Common myeloid progenitor, CD34-positive (primary cell): ENCODE measurements around the gene SPDL1.

ENCODE experiments used
- CTCF ChIA-PET: fragments of 350-600 bp; sonication (Branson Sonifier 250); formaldehyde crosslinking; loops from one replicate; lab custom pipeline; 2021; ENCODE audit warnings: antibody characterized with exemption; lab: Charles Lee
- POLR2A ChIA-PET: fragments of 350-600 bp; sonication (Branson Sonifier 250); formaldehyde crosslinking; loops from one replicate; lab custom pipeline; 2021; ENCODE audit warnings: antibody characterized with exemption; lab: Charles Lee
- DNase-seq, 3 donors: peaks; one replicate each; pipeline versions ENCODE4 v3.0.0 to v3.0.0-alpha.2; 2013
- H3K27ac ChIP-seq, 2 experiments: 1 replicate in 1 of 2; 2 replicates in 1 of 2; pipeline ENCODE4 v1.7.0; 2013; ENCODE audit warnings: inconsistent platforms in 2 of 2, low read length in 2 of 2, mild to moderate bottlenecking in 2 of 2, low read depth in 1 of 2, moderate library complexity in 1 of 2; ENCODE audit not compliant: severe bottlenecking in 2 of 2, insufficient read depth in 1 of 2, poor library complexity in 1 of 2
- H3K27me3 ChIP-seq, 5 experiments: replicated peaks in 2 of 5; 1 replicate in 3 of 5; 2 replicates in 2 of 5; pipeline versions ENCODE4 v1.6.1 to v1.7.0; 2013; ENCODE audit warnings: low read length in 4 of 5, mild to moderate bottlenecking in 2 of 5, moderate library complexity in 2 of 5, inconsistent platforms in 1 of 5; ENCODE audit not compliant: insufficient read depth in 5 of 5, control insufficient read depth in 4 of 5
- H3K36me3 ChIP-seq, 4 experiments: 1 replicate in 2 of 4; 2 replicates in 2 of 4; pipeline versions ENCODE4 v1.6.1 to v1.7.0; 2013; ENCODE audit warnings: low read length in 3 of 4, control low read depth in 1 of 4, mild to moderate bottlenecking in 1 of 4; ENCODE audit not compliant: control insufficient read depth in 4 of 4, insufficient read depth in 4 of 4
- H3K4me1 ChIP-seq, 4 experiments: 1 replicate in 3 of 4; 2 replicates in 1 of 4; pipeline versions ENCODE4 v1.6.1 to v1.7.1; 2013; ENCODE audit warnings: low read length in 3 of 4, mild to moderate bottlenecking in 3 of 4, control low read depth in 1 of 4, inconsistent platforms in 1 of 4, moderate library complexity in 1 of 4; ENCODE audit not compliant: control insufficient read depth in 4 of 4, insufficient read depth in 4 of 4; ENCODE audit errors: control extremely low read depth in 1 of 4
- H3K4me3 ChIP-seq, 7 experiments: 1 replicate in 4 of 7; 2 replicates in 3 of 7; pipeline versions ENCODE4 v1.5.1 to v1.7.0; 2013; ENCODE audit warnings: mild to moderate bottlenecking in 7 of 7, low read length in 6 of 7, moderate library complexity in 6 of 7, inconsistent platforms in 2 of 7, low read depth in 2 of 7, control low read depth in 1 of 7; ENCODE audit not compliant: insufficient read depth in 4 of 7, control insufficient read depth in 1 of 7; ENCODE audit errors: extremely low read depth in 1 of 7
- H3K9me3 ChIP-seq, 5 experiments: 1 replicate in 4 of 5; 2 replicates in 1 of 5; pipeline versions ENCODE4 v1.6.1 to v1.7.1; 2013; ENCODE audit warnings: low read length in 4 of 5, mild to moderate bottlenecking in 2 of 5, inconsistent platforms in 1 of 5, low read depth in 1 of 5, moderate library complexity in 1 of 5; ENCODE audit not compliant: control insufficient read depth in 4 of 5, insufficient read depth in 2 of 5; ENCODE audit errors: control extremely low read depth in 1 of 5
- WGBS: methylation state at CpG from one replicate; pipeline ENCODE4 v1.1.5; 2013; ENCODE audit not compliant: insufficient coverage; 5-methylcytosine and 5-hydroxymethylcytosine counted together

SPDL1 gene

GRCh38 chr5:169551696-169552095 lies 31.9 kb upstream of the SPDL1 start:
- 83% methylated on average over 4 of the region's 4 CpGs for WGBS
- no peaks in the 10 kb centered on the region for H3K4me1 ChIP-seq
- no peak overlapping the region for H3K4me3 ChIP-seq
- ChIA-PET CTCF (no interaction called here), POLR2A (no interaction called here)
- DNase-seq = no peak
- no peaks in the 10 kb centered on the region for H3K36me3 ChIP-seq
- H3K27me3 ChIP-seq = peaks cover 2 to 31% (median 12%) of the 10 kb centered on the region in 5 experiments
- H3K27ac ChIP-seq = no peak overlapping the region
- H3K9me3 ChIP-seq = peaks cover 0 to 7% (median 0%) of the 10 kb centered on the region in 5 experiments

- Histone ChIP-seq H3K36me3 (no peaks in the 10 kb centered on the region), H3K27me3 (peaks cover 2 to 21% (median 8%) of the 10 kb centered on the region in 5 experiments), H3K4me1 (no peaks in the 10 kb centered on the region), H3K9me3 (peaks cover 0 to 20% (median 0%) of the 10 kb centered on the region in 5 experiments), H3K4me3 (no peak overlapping the region), H3K27ac (no peak overlapping the region)
- no peak for DNase-seq
- ChIA-PET POLR2A (no interaction called here), CTCF (no interaction called here)
- no CpG with 5 or more reads among the region's 1 CpG for WGBS
Observed at GRCh38 chr5:169554251-169554650, 29.3 kb upstream of the SPDL1 start.

GRCh38 chr5:169557838-169558237 lies 25.7 kb upstream of the SPDL1 start:
- H3K4me1 ChIP-seq = no peaks in the 10 kb centered on the region
- DNase-seq = no peak
- H3K27ac ChIP-seq = no peak overlapping the region
- no peaks in the 10 kb centered on the region for H3K36me3 ChIP-seq
- ChIA-PET CTCF (no interaction called here), POLR2A (no interaction called here)
- H3K9me3 ChIP-seq = peaks cover 0 to 20% (median 0%) of the 10 kb centered on the region in 5 experiments
- WGBS = no CpG with 5 or more reads among the region's 1 CpG
- peaks cover 0 to 2% (median under 1%) of the 10 kb centered on the region in 5 experiments for H3K27me3 ChIP-seq
- no peak overlapping the region for H3K4me3 ChIP-seq

GRCh38 chr5:169561893-169562292 lies 21.7 kb upstream of the SPDL1 start:
- Histone ChIP-seq H3K36me3 (no peaks in the 10 kb centered on the region), H3K27me3 (peaks cover 0 to 7% (median 4%) of the 10 kb centered on the region in 5 experiments), H3K27ac (no peak overlapping the region), H3K4me1 (no peaks in the 10 kb centered on the region), H3K9me3 (peaks cover 0 to 12% (median 0%) of the 10 kb centered on the region in 5 experiments), H3K4me3 (no peak overlapping the region)
- ChIA-PET POLR2A (no interaction called here), CTCF (no interaction called here)
- no CpG with 5 or more reads among the region's 2 CpGs for WGBS
- no peak for DNase-seq

DNA sequence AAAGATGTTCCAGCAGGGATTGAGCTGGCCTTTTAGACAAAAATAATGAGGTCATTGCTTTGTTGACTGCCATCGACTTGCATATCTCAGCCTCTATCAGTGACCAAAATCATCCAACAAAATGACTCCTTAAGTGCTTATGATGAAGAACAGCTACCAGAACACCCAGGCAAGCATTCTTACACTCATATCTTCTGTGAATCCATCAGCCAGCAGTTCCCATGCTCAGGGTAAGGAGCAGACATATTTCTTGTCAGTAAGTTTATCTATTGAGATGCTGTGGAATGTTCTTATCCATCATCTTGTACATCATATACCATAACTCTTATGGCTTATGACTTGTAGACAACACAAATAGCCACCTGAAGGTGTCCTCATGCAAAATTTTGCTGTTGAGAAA lies 20.2 kb upstream of the SPDL1 start:
- Histone ChIP-seq H3K27ac (no peak overlapping the region), H3K4me3 (no peak overlapping the region), H3K4me1 (no peaks in the 10 kb centered on the region), H3K9me3 (peaks cover 0 to 4% (median 0%) of the 10 kb centered on the region in 5 experiments), H3K27me3 (peaks cover 3 to 7% (median 4%) of the 10 kb centered on the region in 5 experiments), H3K36me3 (no peaks in the 10 kb centered on the region)
- POLR2A ChIA-PET = no interaction called here
- DNase-seq = no peak
- CTCF ChIA-PET = interaction anchor here (1.4 kb wide), 1 partner anchor 15 kb away, joined by 3 read pairs; no protein-coding TSS in a partner anchor
- no CpG with 5 or more reads among the region's 1 CpG for WGBS

DNA sequence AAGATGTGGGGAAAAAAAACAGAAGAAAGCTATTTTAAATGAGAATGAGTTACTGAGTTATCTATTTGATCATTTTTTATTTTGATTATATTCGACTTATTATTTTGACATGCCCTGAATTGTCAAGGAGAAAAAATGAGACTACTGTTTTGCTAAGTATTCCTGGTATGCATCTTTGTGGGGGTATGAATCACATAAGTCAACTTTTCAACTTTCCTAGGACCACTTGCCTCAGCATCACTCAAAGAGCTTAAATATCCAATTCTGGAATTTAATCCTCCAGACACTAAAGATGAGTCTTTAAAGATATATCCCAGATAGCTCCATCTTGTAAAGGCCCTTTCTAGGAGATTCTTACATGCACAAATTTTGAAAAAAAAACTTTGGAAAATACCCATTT lies 17.4 kb upstream of the SPDL1 start:
- Histone ChIP-seq H3K27ac (no peak overlapping the region), H3K4me3 (no peak overlapping the region), H3K27me3 (peaks cover 7 to 19% (median 9%) of the 10 kb centered on the region in 5 experiments), H3K9me3 (no peaks in the 10 kb centered on the region), H3K36me3 (no peaks in the 10 kb centered on the region), H3K4me1 (no peaks in the 10 kb centered on the region)
- no peak for DNase-seq
- no CpG with 5 or more reads among the region's 1 CpG for WGBS
- ChIA-PET POLR2A (no interaction called here), CTCF (interaction anchor here (3.4 kb wide), 1 partner anchor 14 kb away, joined by 12 read pairs; no protein-coding TSS in a partner anchor)

DNA sequence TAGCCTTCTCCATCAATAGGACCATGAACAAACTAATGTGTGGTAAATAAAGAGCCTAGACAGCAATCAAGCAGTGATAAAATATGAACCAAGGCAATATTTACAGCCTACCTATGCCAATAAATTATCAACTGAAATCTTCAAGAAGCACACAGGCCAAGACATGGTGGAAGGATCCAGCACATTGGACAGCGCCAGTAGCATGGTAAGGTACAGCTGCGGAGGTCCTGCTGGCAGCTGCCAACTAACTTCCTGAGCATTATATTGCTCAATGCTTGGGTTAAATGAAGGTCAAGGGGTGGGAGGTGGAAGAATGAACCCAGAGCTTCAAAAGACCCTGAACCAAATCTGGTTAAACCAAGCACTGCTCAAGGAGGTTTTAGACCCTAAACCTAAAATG lies 16.5 kb upstream of the SPDL1 start:
- CTCF ChIA-PET = interaction anchor here (3.4 kb wide), 1 partner anchor 14 kb away, joined by 12 read pairs; no protein-coding TSS in a partner anchor
- no peak overlapping the region for H3K27ac ChIP-seq
- 69% methylated on average over 2 of the region's 2 CpGs for WGBS
- POLR2A ChIA-PET = no interaction called here
- no peaks in the 10 kb centered on the region for H3K9me3 ChIP-seq
- H3K27me3 ChIP-seq = peaks cover 7 to 19% (median 9%) of the 10 kb centered on the region in 5 experiments
- H3K4me1 ChIP-seq = no peaks in the 10 kb centered on the region
- peak in 2 of 3 donors; percentile 36 to 43 for DNase-seq
- no peak overlapping the region for H3K4me3 ChIP-seq
- no peaks in the 10 kb centered on the region for H3K36me3 ChIP-seq
